Measurements from ENCODE around the gene FOXO3. TPM values are rescaled to one million over a fixed set of nuclear protein-coding genes. Genes with fewer than 3 reads are reported as not detected.

The FOXO3 gene
- total and polyA plus RNA-seq, 2 experiments from 2014 or later = 20.2 to 20.8 TPM

DNA sequence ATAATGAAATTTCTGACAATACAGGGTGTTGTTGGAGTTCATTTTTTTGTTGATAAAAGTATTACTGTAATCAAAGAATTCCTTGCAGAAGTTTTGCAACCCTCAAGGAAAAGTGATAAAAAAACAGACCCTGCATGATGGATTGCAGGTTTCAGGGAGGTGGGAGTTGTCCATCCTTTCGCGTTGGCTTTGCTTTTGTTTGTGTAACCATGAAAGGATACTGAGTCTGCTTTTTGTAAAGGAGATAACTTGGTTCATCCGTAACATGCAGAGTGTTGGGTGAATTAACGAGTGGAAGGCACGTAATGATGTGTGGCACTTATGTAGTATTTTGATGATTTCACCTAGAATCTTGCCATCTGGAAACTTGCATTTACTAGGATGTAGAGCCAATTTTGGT lies 23.6 kb downstream of the FOXO3 start:
- H3K4me1 ChIP-seq (ENCODE audit: low read depth) = peaks cover 64% of the 10 kb centered on the region
- no peaks in the 10 kb centered on the region for H3K27me3 ChIP-seq
- H3K4me3 ChIP-seq = no peak overlapping the region
- no peak overlapping the region for H3K27ac ChIP-seq
- no peaks in the 10 kb centered on the region for H3K9me3 ChIP-seq (ENCODE audit: low read depth)
- no peaks in the 10 kb centered on the region for H3K36me3 ChIP-seq
- TF ChIP-seq, protein P1, sequence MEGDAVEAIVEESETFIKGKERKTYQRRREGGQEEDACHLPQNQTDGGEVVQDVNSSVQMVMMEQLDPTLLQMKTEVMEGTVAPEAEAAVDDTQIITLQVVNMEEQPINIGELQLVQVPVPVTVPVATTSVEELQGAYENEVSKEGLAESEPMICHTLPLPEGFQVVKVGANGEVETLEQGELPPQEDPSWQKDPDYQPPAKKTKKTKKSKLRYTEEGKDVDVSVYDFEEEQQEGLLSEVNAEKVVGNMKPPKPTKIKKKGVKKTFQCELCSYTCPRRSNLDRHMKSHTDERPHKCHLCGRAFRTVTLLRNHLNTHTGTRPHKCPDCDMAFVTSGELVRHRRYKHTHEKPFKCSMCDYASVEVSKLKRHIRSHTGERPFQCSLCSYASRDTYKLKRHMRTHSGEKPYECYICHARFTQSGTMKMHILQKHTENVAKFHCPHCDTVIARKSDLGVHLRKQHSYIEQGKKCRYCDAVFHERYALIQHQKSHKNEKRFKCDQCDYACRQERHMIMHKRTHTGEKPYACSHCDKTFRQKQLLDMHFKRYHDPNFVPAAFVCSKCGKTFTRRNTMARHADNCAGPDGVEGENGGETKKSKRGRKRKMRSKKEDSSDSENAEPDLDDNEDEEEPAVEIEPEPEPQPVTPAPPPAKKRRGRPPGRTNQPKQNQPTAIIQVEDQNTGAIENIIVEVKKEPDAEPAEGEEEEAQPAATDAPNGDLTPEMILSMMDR (IDR thresholded peaks at IDR 0.05; ENCODE audit: low read depth, low read length) = no peak
- DNase-seq (ENCODE audit: low read depth in 1 of 2, low spot score in 1 of 2) = no peak

DNA sequence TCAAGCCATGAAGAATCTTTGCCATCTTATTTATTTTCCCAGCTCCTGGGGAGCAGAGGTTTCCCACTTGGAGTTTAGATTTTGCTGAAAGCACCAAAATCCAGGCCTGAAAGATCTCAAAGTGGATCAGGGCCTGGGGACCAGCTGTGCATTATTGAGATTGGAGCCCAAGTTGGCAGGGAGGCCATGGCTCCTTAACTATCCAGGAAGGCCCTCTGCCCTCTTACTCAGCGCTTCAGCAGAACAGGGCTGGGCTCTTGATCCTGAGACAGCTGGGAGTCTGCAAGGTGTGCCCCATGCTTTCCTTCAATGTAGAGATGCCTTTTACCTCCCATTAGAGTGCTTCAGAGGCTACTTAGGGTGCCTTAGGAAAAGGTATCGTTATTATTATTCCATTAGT lies 24.6 kb downstream of the FOXO3 start:
- no peak overlapping the region for H3K4me3 ChIP-seq
- no peak for DNase-seq (ENCODE audit: low read depth in 1 of 2, low spot score in 1 of 2)
- no peaks in the 10 kb centered on the region for H3K36me3 ChIP-seq
- H3K27ac ChIP-seq = no peak overlapping the region
- H3K9me3 ChIP-seq (ENCODE audit: low read depth) = no peaks in the 10 kb centered on the region
- peaks cover 65% of the 10 kb centered on the region for H3K4me1 ChIP-seq (ENCODE audit: low read depth)
- H3K27me3 ChIP-seq = no peaks in the 10 kb centered on the region
- TF ChIP-seq, protein P1 (IDR thresholded peaks at IDR 0.05; ENCODE audit: low read depth, low read length) = no peak

DNA sequence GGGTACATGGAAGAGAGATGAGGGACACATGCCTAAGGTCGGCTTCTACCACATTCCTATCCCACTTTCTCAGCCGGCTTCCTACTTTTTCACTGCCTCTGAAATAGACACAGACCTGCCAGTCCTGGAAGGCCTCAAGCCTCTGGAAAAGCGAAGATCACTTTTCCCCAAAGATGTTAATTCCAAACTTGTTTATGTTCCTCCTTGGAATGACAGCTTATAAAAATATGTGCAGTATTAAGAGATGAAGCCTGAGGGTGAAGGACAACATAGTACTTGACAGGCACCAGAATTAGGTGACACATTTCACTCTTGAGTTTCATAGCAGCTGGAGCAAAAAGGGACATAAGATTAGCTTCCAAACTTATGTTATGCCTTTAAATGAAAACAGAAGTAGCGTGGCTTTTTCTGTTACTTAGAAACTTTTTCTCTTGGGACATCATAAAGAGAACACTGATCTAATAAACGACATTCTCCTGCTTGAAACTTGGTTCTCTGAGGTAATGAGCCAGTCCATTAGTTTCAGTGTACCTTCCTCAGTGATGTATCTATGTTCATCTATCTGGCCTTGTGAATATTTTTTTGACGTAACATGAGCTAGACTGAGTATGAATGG lies 25.3 kb downstream of the FOXO3 start:
- no peaks in the 10 kb centered on the region for H3K27me3 ChIP-seq

DNA sequence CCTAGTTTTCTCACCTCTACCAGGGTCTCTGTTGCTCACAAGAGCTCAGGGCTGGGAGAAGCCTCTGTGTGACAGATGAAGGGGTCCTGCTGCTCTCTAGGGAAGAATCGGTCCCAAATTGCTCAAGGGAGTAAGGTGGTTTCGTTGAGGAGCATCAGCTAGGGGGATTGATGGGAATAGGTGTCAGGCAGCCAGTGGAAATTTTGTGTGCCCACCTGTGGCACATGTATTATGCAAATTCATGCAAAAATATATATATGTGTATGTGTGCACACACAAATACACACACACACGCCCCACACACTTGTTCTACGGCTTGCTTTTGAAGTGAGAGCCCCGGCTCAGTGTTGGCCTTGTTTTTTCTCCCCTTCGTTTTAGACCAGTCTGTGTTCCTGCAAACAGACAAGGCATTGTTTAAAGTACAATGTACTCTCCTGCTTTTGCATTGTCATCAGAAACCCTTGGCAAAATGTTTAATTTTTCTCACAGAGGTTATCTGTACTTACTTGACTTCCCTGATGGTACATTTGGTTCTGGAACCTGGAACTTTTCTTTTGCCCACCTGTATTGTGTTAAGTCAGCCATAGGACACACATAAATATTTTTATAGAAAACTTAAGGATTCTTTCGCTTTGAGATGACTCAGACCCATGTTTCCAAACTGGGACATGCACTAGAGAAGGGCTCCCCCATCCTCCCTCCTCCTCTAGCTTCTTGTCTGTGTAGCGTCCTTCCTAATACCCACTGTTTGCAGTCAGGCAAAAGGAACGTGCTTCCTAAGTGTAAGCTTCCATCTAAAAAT lies 26.7 kb downstream of the FOXO3 start:
- TF ChIP-seq, protein P1 (IDR thresholded peaks at IDR 0.05; ENCODE audit: low read depth, low read length) = no peak
- no peaks in the 10 kb centered on the region for H3K9me3 ChIP-seq (ENCODE audit: low read depth)
- no peaks in the 10 kb centered on the region for H3K36me3 ChIP-seq
- H3K27me3 ChIP-seq = no peaks in the 10 kb centered on the region
- H3K4me1 ChIP-seq (ENCODE audit: low read depth) = peaks cover 49% of the 10 kb centered on the region
- H3K4me3 ChIP-seq = no peak overlapping the region
- peak in 1 of 2 donors; percentile 81 for DNase-seq (ENCODE audit: low read depth in 1 of 2, low spot score in 1 of 2)
- no peak overlapping the region for H3K27ac ChIP-seq

More for the DNA sequence above, 25.3 kb downstream of the FOXO3 start:
- H3K4me3 ChIP-seq = no peak overlapping the region
- H3K27ac ChIP-seq = no peak overlapping the region
- H3K4me1 ChIP-seq (ENCODE audit: low read depth) = peaks cover 60% of the 10 kb centered on the region
- no peaks in the 10 kb centered on the region for H3K36me3 ChIP-seq
- H3K9me3 ChIP-seq (ENCODE audit: low read depth) = no peaks in the 10 kb centered on the region
- no peak for DNase-seq (ENCODE audit: low read depth in 1 of 2, low spot score in 1 of 2)
- TF ChIP-seq, protein P1 (IDR thresholded peaks at IDR 0.05; ENCODE audit: low read depth, low read length) = no peak

DNA sequence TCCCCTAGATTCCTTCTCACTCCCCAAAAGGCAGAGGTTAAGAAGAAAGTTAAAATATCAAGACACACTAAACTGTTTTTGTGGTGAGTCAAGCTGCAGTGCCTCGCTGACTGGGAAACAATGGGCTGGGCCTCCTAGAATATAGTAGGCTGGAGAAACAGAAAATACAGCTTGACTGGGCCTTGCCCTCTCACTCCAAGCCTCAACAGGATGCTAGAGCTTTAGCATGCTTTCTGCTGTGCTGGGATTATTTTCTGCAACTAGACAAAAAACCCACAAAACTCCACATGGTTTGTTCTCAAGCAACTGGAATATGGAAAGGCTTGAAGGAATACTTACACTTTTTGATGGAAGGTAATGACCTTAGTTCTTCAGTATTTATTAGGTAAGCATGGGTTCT lies 27.9 kb downstream of the FOXO3 start:
- TF ChIP-seq, protein P1 (IDR thresholded peaks at IDR 0.05; ENCODE audit: low read depth, low read length) = no peak
- DNase-seq (ENCODE audit: low read depth in 1 of 2, low spot score in 1 of 2) = peak in 1 of 2 donors; percentile 68
- Histone ChIP-seq H3K27me3 (no peaks in the 10 kb centered on the region), H3K4me1 (ENCODE audit: low read depth) (peaks cover 54% of the 10 kb centered on the region), H3K36me3 (no peaks in the 10 kb centered on the region), H3K4me3 (no peak overlapping the region), H3K9me3 (ENCODE audit: low read depth) (no peaks in the 10 kb centered on the region), H3K27ac (peak overlapping the region; percentile 83)

Measured in cardiac muscle cell (in vitro differentiated cells and primary cell).